ENCODE results near the gene FMN1.
A peak's percentile ranks its signal among the peaks of the same experiment; 100 is the strongest.

FMN1 gene

DNA sequence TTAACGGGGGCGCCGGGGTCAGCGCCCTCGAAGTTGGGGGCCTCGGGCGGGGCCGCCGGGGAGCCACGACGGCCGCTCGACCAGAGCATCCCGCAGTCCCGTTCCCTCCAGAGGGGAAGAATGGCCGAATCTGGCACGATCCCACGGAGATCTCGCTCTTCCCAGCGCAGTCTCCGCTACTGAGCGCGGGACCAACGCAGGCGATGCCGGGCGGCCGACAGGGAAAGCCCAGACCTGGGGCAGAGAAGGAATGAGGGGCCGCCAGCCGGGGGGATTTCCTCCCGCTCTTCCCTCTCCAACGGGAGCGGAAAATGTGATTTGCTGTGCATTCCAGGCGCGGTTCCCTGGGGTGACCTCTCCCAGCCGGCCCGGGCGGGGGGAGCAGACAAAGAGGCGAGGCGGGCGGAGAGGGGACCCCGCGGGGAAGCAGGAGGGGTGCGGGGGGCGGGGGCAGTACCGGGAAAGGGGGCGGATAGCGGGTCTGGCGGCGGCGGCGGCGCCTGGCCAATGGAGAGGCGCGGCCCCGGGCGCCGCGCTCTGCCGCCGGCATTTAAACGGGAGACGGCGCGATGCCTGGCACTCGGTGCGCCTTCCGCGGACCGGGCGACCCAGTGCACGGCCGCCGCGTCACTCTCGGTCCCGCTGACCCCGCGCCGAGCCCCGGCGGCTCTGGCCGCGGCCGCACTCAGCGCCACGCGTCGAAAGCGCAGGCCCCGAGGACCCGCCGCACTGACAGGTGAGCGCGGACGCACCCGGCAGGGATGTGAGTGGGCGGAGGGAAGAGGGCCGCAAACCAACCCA, 476.9 kb downstream of the FMN1 start, which contains the start of gene GREM1:
TSS of gene GREM1 (plus strand) at position 579 of the 801 bp plus-strand sequence. CDS start 12,687 bp downstream, outside the sequence.
- Histone ChIP-seq H3K27me3 (ENCODE audit: insufficient read depth, low read depth, severe bottlenecking) (peaks cover 24% of the 10 kb centered on the region), H3K9me3 (ENCODE audit: severe bottlenecking) (peaks cover 5% of the 10 kb centered on the region), H3K27ac (no peak within 1 kb of the TSS), H3K4me3 (ENCODE audit: low read depth, low read length) (peak within 1 kb of the TSS; percentile 55), H3K36me3 (no peaks in the 10 kb centered on the region)
- DNase-seq, result peak; percentile 8
- TF ChIP-seq, protein P1, sequence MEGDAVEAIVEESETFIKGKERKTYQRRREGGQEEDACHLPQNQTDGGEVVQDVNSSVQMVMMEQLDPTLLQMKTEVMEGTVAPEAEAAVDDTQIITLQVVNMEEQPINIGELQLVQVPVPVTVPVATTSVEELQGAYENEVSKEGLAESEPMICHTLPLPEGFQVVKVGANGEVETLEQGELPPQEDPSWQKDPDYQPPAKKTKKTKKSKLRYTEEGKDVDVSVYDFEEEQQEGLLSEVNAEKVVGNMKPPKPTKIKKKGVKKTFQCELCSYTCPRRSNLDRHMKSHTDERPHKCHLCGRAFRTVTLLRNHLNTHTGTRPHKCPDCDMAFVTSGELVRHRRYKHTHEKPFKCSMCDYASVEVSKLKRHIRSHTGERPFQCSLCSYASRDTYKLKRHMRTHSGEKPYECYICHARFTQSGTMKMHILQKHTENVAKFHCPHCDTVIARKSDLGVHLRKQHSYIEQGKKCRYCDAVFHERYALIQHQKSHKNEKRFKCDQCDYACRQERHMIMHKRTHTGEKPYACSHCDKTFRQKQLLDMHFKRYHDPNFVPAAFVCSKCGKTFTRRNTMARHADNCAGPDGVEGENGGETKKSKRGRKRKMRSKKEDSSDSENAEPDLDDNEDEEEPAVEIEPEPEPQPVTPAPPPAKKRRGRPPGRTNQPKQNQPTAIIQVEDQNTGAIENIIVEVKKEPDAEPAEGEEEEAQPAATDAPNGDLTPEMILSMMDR (IDR thresholded peaks at IDR 0.05; ENCODE audit: low read depth, low read length), result no peak

DNA sequence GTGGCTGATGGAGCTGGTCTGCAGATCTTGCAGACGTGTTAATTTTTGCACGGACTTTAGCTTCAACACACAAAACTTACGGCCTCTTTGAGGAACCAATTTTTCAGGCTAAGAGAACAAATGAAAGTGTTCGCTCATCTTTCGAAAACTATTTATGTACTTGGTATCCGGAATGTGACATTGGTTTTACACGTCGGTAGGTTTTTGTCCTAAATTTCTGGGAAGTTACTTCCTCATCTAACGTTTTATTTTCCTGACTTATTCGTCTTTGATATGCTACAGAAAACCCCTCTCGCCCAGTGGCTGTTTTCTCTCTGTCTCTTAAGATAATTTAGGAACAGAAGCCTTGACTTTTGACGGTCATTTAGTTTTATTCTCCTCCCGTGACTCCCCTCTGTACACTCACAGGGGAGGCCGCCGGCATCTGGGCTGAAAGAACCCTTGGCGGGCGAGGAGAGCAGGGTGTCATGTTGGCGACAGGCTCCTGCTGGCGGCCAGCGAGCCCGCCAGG, 477.5 kb downstream of the FMN1 start:
- H3K36me3 ChIP-seq, result no peaks in the 10 kb centered on the region
- H3K27me3 ChIP-seq (ENCODE audit: insufficient read depth, low read depth, severe bottlenecking), result peaks cover 24% of the 10 kb centered on the region
- H3K4me3 ChIP-seq (ENCODE audit: low read depth, low read length), result no peak overlapping the region
- no peak overlapping the region for H3K27ac ChIP-seq
- TF ChIP-seq, protein P1 (IDR thresholded peaks at IDR 0.05; ENCODE audit: low read depth, low read length), result no peak
- DNase-seq, result no peak
- H3K9me3 ChIP-seq (ENCODE audit: severe bottlenecking), result peaks cover 5% of the 10 kb centered on the region

DNA sequence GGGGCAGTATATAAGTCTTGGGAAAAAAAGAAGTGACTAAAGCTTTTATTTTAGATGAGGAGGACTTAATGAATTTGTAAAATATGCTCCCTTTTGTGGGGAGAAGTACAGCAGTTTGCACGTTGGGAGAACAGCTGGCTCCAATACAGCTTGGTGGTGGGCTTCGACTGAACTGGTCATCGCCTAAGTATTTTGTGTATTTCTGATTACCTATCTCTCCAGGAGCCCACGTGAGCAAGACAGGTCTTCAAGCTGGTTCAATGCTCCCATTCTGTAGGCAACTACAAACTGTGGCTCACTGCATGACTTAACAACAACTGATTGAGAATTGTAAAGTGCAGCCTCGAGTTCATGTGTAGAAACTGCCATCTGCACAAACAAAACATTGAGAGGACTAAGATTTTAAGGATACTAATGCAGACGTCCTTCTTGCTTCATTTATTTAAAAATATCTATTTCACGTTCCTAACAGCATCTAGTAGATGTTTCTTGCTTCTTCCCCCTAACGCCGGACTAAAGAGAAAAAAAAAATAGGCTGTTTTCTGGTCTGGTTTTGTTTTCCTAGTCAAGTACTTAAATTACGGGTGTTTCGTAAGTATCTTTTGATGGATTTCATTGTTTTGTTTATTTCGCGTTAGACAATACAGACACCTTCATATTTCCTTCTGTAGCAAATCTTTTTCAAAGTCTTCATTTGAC, 478.1 kb downstream of the FMN1 start:
- no peak overlapping the region for H3K4me3 ChIP-seq (ENCODE audit: low read depth, low read length)

More for the DNA sequence above, 478.1 kb downstream of the FMN1 start:
- H3K9me3 ChIP-seq (ENCODE audit: severe bottlenecking), result peaks cover 5% of the 10 kb centered on the region
- H3K27me3 ChIP-seq (ENCODE audit: insufficient read depth, low read depth, severe bottlenecking), result peaks cover 24% of the 10 kb centered on the region
- TF ChIP-seq, protein P1 (IDR thresholded peaks at IDR 0.05; ENCODE audit: low read depth, low read length), result no peak
- no peak overlapping the region for H3K27ac ChIP-seq
- no peaks in the 10 kb centered on the region for H3K36me3 ChIP-seq
- DNase-seq, result no peak

Data from WERI-Rb-1 (cell line).